Occipital lobe (tissue), 3 donors: Measurements from ENCODE around the gene SLC35A1. TPM values are rescaled to one million over a fixed set of nuclear protein-coding genes. Genes with fewer than 3 reads are reported as not detected.

Experiments
- DNase-seq: peaks from one replicate; lab custom pipeline; 2025; lab: John Stamatoyannopoulos, UW
- small RNA-seq: library from RNA; depleted of rRNA; stranded (forward); fragments of <200 nt; gene quantifications from one replicate; pipeline ENCODE3, GENCODE V24; 2014
- total RNA-seq: library from RNA; depleted of rRNA; stranded (reverse); fragments of >200 nt; gene quantifications from one replicate; pipeline ENCODE4 v1.2.3, GENCODE V29; 2014

SLC35A1 gene
- total RNA-seq, 1 donor from 2014 or later = 27.1 TPM

DNA sequence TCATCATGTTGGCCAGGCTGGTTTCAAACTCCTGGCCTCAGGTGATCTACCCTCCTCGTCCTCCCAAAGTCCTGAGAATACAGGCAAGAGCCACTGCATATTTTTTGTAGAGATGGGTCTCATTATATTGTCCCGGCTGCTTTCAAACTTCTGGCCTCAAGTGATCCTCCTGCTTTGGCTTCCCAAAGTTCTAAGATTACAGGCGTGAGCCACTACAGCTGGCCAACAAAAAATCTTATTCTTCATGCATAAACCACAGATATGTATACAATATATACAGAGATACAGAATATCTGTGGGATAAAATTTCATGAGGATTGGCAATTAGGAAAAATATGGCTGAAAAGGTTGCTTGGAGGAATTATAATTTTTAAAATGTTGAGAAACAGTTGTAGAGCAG, 49.9 kb downstream of the SLC35A1 start:
- DNase-seq = no peak

DNA sequence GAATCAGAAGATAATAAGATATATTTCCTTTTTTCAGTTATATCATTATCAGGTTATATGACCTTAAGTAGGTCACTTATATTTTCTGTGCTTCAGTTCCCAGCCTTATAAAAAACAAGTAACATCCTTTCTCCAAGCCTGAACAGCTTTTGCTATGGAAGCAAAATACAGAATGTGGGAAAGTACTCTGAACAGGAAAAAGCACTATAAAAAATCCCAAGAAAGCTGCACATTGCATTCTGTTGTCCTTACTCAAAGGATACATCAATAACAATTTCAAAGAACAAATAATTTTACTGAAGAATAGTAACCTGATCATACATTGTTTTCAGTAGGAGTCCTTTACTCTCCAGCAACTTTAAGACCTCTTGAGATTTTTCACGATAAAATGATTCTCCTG, 56.4 kb downstream of the SLC35A1 start:
- no peak for DNase-seq

DNA sequence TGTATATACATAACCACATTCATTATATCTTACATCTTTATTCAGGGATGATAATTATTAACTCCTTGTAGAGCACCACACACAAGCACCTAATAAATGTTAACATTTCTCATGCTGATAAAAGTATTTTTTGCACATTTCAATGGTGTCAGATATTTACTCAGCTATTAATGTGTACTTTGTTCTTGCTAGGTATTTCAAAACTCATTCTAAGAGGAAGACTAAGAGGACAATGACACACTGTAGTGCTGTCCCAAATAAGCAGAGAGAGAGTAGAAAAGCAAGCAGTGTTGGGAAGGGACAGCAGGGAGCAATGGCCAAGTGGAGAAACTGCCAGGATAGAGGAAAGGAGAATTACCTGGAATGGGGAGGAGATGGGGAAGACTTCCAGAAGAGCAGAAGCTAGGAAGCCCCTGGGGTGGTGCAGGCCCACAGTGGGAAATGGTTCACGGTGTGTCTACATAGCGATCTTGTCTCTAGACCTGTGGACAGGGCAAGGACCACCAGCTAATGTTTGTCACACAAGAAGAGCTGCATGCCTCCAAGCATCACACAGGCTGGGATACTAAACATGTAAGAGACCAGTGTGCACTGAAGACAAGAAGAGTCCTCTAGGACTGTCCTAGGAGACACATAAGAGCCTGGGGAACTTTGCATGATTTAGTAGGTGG, 61.7 kb downstream of the SLC35A1 start:
- no peak for DNase-seq

DNA sequence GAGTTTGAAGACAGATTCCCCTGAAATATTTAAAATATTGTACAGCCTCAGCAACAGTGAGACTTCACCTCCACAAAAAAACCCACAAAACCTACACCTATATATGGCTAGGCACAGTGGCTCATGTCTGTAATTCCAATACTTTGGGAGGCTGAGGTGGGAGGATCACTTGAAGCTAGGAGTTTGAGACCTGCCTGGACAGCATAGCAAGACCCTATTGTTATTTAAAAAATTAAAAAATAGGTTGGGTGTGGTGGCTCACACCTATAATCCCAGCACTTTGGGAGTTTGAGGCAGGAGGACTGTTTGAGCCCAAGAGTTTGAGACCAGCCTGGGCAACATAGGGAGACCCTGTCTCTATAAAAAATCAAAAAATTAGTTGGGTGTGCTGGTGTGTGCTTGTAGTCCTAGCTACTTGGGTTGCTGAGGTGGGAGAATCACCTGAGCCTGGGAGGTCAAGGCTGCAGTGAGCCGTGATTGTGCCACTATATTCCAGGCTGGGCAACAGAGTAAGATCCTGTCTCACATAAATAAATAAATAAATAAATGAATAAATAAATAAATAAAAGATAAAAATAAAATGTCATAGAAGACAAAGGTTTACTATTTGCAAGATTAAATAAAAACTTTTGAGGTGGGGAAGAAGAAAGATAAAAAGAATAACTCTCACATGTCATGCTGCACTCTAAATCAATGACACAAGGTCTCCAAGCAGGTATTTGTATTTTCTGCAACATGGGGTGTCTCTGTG, 65.9 kb downstream of the SLC35A1 start:
- DNase-seq = no peak

DNA sequence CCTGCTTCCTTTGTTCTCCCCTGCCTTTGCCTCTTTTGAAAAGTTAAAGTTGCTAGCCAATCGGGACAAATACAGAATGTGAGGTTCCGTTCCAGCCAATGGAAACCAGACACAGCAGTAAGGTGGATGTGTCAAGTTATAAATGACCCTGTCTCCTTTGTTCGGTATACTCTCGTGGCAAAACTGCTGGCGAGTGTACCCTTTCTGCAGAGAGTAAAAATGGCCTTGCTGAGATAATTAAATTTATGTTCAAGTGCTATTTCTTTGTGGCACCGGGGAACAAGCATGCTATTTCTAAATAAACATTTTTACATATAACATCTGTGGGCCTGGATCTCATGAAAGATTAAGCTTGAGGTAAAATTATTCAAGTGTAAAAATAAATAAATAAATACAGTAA, 66.8 kb downstream of the SLC35A1 start:
- DNase-seq = no peak

DNA sequence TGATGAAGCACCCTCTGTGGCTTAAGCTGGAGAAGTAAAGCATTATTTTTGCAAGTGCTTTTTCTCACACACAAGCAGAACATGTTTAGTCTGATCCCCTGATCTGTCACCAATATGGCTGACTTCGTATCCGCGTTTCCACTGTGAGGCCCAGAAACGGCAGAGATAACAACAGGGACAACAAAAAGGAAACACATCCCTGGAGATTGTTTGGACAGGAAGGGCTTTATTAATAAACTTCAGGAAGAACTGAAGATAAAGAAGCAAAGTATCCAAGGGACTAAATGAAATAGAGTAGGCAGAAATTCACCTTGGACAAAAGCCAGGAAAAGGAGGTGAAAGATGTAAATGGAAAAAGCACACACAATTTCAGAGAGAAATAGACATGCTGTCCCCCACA, 67.8 kb downstream of the SLC35A1 start:
- no peak for DNase-seq

DNA sequence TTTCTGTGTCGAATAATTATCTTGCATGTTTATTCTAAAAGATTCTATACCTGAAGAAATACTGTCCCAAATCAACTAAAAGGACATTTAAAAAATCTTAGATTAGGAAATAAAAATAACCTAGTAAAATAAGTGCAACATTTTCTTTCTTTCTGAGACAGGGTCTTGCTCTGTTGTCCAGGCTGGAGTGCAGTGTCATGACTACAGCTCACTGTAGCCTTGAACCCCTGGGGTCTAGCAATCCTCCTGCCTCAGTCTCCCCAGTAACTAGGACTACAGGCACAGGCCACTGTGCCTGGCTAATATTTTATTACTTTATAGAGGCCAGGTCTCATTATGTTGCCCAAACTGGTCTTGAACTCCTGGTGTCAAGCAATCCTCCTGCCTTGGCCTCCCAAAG, 68.3 kb downstream of the SLC35A1 start:
- DNase-seq = no peak

DNA sequence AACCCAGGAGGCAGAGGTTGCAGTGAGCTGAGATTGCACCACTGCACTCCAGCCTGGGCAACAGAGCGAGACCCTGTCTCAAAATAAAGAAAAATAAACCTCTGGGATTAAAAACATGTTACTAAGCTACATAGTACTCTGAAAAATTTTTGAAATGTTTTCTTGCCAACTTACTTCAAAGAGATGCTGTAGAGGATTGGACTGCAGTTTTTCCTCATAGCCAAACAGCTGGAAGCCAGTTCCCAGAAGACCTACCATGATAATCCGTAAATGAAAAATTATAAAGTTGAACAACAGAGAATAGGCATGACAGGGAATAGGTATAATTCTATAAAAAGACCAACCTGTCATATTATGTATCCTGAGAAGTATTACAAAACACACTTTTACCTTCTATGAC, 69.0 kb downstream of the SLC35A1 start:
- DNase-seq = no peak

DNA sequence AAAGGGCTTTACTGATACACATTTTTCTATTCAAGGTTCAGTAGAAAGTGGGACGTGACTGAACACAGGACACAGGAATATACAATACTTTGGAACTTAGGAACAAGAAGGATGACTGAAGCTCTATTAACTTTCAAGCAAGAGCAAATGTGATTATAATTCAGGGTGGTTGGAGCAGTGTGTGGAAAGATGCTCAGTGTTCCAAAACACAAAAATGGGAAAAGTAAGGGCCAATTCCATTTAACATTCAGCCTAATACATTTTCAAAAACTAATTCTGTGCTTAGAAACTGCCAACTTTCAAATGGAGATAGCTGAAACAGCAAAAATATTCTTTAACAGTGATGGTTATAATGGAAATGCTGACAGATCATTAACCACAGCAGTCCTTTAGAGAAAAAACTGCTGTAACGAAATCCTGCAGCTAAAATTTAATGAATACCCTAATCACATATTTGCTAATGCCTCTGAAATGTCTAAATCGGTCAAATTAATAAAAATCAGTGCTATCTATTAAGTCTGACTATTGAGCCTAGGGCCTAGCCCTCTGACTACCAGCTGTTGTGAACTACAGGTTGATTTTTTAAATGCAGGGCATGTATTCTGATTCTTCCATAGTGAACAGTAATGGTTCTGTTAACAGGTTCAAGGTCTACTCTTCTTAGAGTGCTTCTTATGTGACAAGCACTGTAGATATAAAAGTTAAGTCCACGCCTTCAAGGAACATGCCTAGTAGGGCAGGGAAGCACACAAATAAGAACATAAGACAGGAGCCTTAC, 71.1 kb downstream of the SLC35A1 start:
- DNase-seq = no peak

DNA sequence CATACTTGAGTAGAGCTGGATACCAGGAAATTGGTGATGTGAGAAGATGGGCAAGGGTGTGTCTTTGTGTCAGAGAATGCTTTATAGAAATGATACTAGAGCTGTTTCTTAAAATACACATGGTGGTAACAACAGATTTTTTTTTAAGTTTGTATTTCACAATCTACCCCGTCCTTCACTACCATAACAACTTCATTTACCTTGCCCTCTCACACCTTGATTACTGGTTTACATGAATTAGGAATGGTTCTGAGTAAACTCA, 71.6 kb downstream of the SLC35A1 start:
- no peak for DNase-seq

DNA sequence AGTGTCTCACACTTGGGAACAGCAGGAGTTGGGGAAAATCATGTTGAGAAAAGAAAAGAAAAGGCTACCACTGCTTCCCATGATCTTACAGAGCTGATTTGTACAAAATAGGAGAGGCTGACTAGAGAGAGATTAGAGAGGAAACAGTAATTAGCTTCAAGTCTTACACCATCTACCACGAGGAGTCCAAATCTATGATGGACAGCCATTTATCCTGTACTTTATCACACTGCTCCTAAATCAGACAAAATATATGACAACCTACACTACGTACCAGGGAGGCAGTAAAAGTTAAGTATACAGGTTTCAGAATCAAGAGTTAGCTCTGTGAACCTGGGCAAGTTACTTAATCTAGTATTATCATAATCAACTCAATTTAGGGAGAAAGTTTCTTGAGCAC, 79.0 kb downstream of the SLC35A1 start:
- DNase-seq = no peak

DNA sequence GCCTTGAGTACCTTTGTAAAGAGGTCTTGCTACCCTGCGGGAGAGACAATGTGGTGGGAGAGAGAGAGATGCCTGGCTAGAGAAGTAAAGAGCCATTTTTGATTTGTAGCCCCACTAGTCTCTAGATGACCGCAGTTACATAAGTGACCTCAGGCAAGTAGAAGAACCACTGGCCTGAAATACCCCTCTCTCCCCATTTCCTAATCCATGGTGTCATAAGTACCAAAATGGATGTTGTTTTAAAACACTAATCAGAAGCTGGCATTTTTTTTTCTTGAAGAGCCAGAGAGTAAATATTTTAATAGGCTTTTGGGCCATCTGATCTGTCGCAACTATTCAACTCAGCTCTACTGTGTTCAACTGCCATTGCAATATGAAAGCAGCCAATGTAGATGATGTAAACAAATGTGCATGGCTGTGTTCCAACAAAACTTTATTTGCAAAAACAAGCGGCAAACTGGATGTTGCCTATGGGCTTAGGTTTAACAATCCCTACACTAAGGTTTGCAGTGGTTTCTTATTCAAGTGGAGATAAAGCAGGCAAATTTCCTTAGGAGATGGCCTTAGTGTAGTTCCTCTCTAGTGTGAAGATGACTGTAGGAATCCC, 80.5 kb downstream of the SLC35A1 start:
- DNase-seq = no peak

DNA sequence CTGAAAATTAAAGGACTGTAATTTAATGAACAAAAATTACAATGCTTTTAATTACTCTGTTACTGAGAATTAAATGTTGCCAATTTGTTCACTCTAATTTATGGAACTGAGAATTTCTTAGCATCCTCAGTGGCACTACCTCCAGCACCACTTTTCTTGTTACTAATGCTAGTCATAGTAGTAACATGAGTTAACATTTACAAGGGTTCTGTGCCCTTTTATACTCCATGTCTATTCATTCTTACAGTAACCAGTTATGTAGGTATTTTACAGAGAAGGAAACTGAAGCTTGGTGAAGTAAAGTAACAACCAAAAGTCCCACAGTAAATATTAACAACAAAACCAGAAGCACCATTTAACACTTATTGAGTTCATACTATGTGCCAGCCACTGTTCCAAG, 82.7 kb downstream of the SLC35A1 start:
- no peak for DNase-seq

DNA sequence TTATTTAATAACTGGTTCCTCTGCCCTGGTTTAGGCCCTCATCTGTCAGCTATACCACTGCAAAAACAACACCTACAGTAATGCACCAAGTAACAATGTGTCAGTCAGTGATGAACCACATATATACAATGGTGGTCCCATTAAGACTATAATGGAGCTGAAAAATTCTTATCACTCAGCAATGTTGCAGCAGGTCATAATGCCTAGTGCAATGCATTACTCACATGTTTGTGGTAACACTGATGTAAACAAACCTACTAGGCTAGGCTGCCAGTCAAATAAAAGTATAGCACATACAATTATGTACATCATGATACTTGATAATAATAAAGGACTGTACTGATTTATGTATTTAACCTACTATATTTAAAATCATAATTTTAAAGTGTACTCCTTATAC, 85.7 kb downstream of the SLC35A1 start:
- DNase-seq = no peak

DNA sequence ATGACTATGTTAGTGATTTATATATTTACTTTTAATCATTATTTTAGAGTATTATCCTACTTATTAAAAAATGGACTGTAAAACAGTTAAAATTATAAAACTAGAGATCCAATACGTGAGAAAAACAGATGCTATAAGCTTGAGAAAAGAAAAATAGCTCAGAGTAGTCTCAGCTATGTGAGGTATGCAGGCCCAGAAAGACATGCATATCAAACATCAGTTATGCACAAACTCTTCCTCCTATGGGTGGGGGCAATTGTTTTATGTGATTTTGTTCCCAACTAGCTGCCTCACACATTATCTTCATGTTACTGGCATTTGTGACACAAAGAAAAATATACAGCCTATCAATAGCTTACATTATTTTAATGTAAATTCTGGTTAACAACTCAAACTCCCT, 88.2 kb downstream of the SLC35A1 start:
- no peak for DNase-seq

Small RNA genes within 50 kb of the gene (small RNA-seq; reads per million reads assigned to genes)
- gene AL049697.2 = not detected
- gene RNU6-444P = not detected

Other genes with a start within 250 kb of the SLC35A1 start
- gene SMIM8, start 150.4 kb upstream of the SLC35A1 start, total RNA-seq = 38.4 TPM
- not detected for gene GJB7, start 143.7 kb upstream of the SLC35A1 start, total RNA-seq
- 8.3 TPM for gene C6orf163, start 128.2 kb upstream of the SLC35A1 start, total RNA-seq
- gene CFAP206, start 65.0 kb upstream of the SLC35A1 start, total RNA-seq = 3.0 TPM
- gene RARS2, start 117.0 kb downstream of the SLC35A1 start, total RNA-seq = 40.4 TPM
- 49.9 TPM for gene ORC3, start 117.2 kb downstream of the SLC35A1 start, total RNA-seq
- gene AKIRIN2, start 229.3 kb downstream of the SLC35A1 start, total RNA-seq = 68.8 TPM